SK-N-MC (cell line): ENCODE results near the gene SRGAP3.

Experiments used
- EZH2 ChIP-seq: fragments of 200-600 bp; sonication (generic); IDR thresholded peaks from one replicate; pipeline ENCODE4 v1.6.1; 2017; ENCODE audit warnings: antibody characterized with exemption
- POLR2AphosphoS5 ChIP-seq: IDR thresholded peaks from 2 replicates; pipeline ENCODE4 v1.6.1; 2012; ENCODE audit warnings: mild to moderate bottlenecking, low read depth, low read length, borderline replicate concordance

GRCh38 chr3:9043063-9043462 is 206.4 kb downstream of the SRGAP3 start:
- no peak for TF ChIP-seq EZH2
- TF ChIP-seq POLR2AphosphoS5, result no peak
